Purkinje cell (primary cell): ENCODE results near the gene CYP26C1. TPM values are rescaled to one million over a fixed set of nuclear protein-coding genes. Genes with fewer than 3 reads are reported as not detected.

Experiments
- polyA plus RNA-seq: library from polyadenylated mRNA; unstranded; fragments of >200 nt; fragmentation: Nextera tagmentation; gene quantifications from 2 replicates; pipeline ENCODE4 v1.2.1, GENCODE V29; 2014

The CYP26C1 gene
- polyA plus RNA-seq: not detected in 2 replicates

GRCh38 chr10:93059975-93060886, at the start of gene CYP26C1:
CYP26C1 (plus strand) TSS chr10:93060798; CDS start chr10:93061264, 466 bp downstream.

GRCh38 chr10:93073539-93074146, 13.0 kb downstream of the CYP26C1 start, which contains the start of gene CYP26A1:
CYP26A1 (plus strand) TSS chr10:93073893; CDS start chr10:93073935, 42 bp downstream.

Other genes with a start within 250 kb of the CYP26C1 start
- gene EXOC6, start 212.3 kb upstream of the CYP26C1 start, polyA plus RNA-seq: 24.8 and 25.7 TPM in 2 replicates
- 0.73 and 3.0 TPM in 2 replicates for gene CYP26A1, start 13.1 kb downstream of the CYP26C1 start, polyA plus RNA-seq